LNCaP clone FGC (cell line): ENCODE results near the gene FRAS1.
A peak's percentile ranks its signal among the peaks of the same experiment; 100 is the strongest.

Experiments used
- DNase-seq: peaks from one replicate; pipeline ENCODE4 v3.0.0-alpha.2; 2011; ENCODE audit warnings: low read depth
- H3K4me3 ChIP-seq: 2 replicates; pipeline ENCODE4 v1.5.1; 2011; ENCODE audit warnings: mild to moderate bottlenecking, low read depth, low read length, control low read depth
- CTCF ChIP-seq: IDR thresholded peaks from 2 replicates; pipeline ENCODE4 v1.5.1; 2012; ENCODE audit warnings: mild to moderate bottlenecking; ENCODE audit not compliant: control insufficient read depth, insufficient read depth; ENCODE audit errors: extremely low read depth

The FRAS1 gene

GRCh38 chr4:78184584-78184983, 127.5 kb downstream of the FRAS1 start:
- H3K4me3 ChIP-seq: no peak overlapping the region
- no peak for DNase-seq
- no peak for TF ChIP-seq CTCF

DNA sequence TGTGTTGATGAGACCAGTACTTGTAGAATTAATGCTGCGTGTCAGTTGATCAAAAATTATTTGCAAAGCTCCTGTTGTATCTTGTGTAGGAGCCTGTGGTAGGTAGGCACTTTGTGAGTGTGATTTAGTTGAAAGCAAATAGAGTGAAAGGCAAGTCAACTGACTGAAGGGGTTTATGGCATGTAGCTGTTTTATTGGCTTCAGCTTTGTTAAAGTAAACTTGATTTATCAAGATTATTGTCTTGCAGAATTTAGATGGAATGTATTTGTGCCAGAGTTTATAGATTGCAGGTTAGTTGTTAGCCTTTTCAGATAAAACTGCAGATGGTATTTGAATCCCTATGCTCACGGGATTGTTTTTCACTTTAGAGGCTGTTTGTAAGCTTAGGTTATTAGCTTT, 128.0 kb downstream of the FRAS1 start:
- DNase-seq: peak; percentile 44
- H3K4me3 ChIP-seq: no peak overlapping the region
- TF ChIP-seq CTCF: no peak

- no peak for TF ChIP-seq CTCF
- DNase-seq: no peak
- no peak overlapping the region for H3K4me3 ChIP-seq
These were observed 129.7 kb downstream of the FRAS1 start for GRCh38 chr4:78186597-78187543.

- no peak for DNase-seq
- no peak overlapping the region for H3K4me3 ChIP-seq
- TF ChIP-seq CTCF: no peak
These were observed 132.9 kb downstream of the FRAS1 start for GRCh38 chr4:78190068-78190467.

DNA sequence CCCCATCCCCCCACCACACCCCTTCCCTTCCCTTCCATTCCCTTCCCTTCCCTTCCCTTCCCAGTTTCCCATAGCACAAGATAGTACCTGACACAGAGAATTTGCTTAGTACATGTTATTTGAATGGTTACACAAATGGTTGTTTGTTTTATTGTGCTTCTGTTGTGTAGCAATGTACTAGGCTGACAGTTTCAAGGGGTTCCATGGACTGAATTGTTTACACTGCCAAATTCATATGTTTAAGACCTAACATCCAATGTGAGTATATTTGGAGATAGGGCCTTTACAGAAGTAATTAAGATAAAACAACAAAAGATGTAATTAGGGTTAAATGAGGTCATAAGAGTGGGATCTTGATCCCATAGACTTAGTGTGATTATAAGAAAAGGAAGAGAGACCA, 133.5 kb downstream of the FRAS1 start:
- DNase-seq: no peak
- TF ChIP-seq CTCF: no peak
- no peak overlapping the region for H3K4me3 ChIP-seq

- no peak for TF ChIP-seq CTCF
- no peak for DNase-seq
- H3K4me3 ChIP-seq: no peak overlapping the region
These were observed 140.8 kb downstream of the FRAS1 start for GRCh38 chr4:78197947-78198346.

DNA sequence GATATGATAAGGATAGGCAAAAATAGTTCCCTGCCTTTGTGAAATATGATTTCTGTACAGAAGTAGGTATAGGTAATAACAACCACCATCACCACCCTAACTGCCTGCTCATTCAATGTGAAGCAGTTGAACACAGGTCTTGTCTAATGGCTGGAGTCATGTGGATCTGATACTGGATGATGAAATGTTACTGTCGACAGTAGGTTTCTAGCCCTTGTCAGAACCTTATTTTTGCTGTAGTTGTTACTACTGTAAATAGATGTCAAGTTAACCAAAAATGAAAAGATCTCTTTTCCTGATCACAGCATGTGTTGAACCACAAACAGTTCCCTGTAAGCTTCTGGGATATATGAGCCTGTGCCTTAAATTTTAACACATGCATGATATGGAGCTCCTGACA, 142.9 kb downstream of the FRAS1 start:
- no peak for DNase-seq
- H3K4me3 ChIP-seq: no peak overlapping the region
- no peak for TF ChIP-seq CTCF
